Measurements from ENCODE around the gene HDAC7. TPM values are rescaled to one million over a fixed set of nuclear protein-coding genes. Genes with fewer than 3 reads are reported as not detected.

Gene HDAC7
- total RNA-seq, 2 donors from 2014 or later: 39.5 to 67.7 TPM

- DNase-seq (ENCODE audit: low spot score): no peak
- Histone ChIP-seq H3K27ac (no peak overlapping the region), H3K36me3 (no peaks in the 10 kb centered on the region), H3K4me3 (no peak overlapping the region), H3K4me1 (replicated peaks) (no peaks in the 10 kb centered on the region), H3K9me3 (no peaks in the 10 kb centered on the region), H3K27me3 (replicated peaks; ENCODE audit: insufficient read depth) (no peaks in the 10 kb centered on the region)
- intact Hi-C loops (cut with DNase I): no loop called here
- TF ChIP-seq CTCF (IDR thresholded peaks at IDR 0.05) (no peak), POLR2AphosphoS5 (IDR thresholded peaks at IDR 0.05) (no peak), POLR2A (IDR thresholded peaks at IDR 0.05) (no peak)
- 71% methylated on average over 12 of the region's 12 CpGs for WGBS
Observed at GRCh38 chr12:47850153-47851084, 30.7 kb upstream of the HDAC7 start.

- WGBS: 84% methylated on average over 5 of the region's 5 CpGs
- Histone ChIP-seq H3K36me3 (no peaks in the 10 kb centered on the region), H3K27ac (no peak overlapping the region), H3K9me3 (no peaks in the 10 kb centered on the region), H3K4me3 (no peak overlapping the region), H3K4me1 (replicated peaks) (no peaks in the 10 kb centered on the region), H3K27me3 (replicated peaks; ENCODE audit: insufficient read depth) (no peaks in the 10 kb centered on the region)
- no peak for TF ChIP-seq POLR2AphosphoS5 (IDR thresholded peaks at IDR 0.05)
- TF ChIP-seq CTCF (IDR thresholded peaks at IDR 0.05): no peak
- no peak for TF ChIP-seq POLR2A (IDR thresholded peaks at IDR 0.05)
- DNase-seq (ENCODE audit: low spot score): no peak
- intact Hi-C loops (cut with DNase I): no loop called here
Observed at GRCh38 chr12:47849261-47849660, 29.6 kb upstream of the HDAC7 start.

- Histone ChIP-seq H3K4me3 (no peak overlapping the region), H3K9me3 (no peaks in the 10 kb centered on the region), H3K4me1 (replicated peaks) (no peaks in the 10 kb centered on the region), H3K36me3 (no peaks in the 10 kb centered on the region), H3K27ac (no peak overlapping the region), H3K27me3 (replicated peaks; ENCODE audit: insufficient read depth) (no peaks in the 10 kb centered on the region)
- WGBS: 75% methylated on average over 5 of the region's 5 CpGs
- intact Hi-C loops (cut with DNase I): no loop called here
- TF ChIP-seq CTCF (IDR thresholded peaks at IDR 0.05): no peak
- TF ChIP-seq POLR2AphosphoS5 (IDR thresholded peaks at IDR 0.05): no peak
- TF ChIP-seq POLR2A (IDR thresholded peaks at IDR 0.05): no peak
- no peak for DNase-seq (ENCODE audit: low spot score)
Observed at GRCh38 chr12:47848853-47849252, 29.1 kb upstream of the HDAC7 start.

DNA sequence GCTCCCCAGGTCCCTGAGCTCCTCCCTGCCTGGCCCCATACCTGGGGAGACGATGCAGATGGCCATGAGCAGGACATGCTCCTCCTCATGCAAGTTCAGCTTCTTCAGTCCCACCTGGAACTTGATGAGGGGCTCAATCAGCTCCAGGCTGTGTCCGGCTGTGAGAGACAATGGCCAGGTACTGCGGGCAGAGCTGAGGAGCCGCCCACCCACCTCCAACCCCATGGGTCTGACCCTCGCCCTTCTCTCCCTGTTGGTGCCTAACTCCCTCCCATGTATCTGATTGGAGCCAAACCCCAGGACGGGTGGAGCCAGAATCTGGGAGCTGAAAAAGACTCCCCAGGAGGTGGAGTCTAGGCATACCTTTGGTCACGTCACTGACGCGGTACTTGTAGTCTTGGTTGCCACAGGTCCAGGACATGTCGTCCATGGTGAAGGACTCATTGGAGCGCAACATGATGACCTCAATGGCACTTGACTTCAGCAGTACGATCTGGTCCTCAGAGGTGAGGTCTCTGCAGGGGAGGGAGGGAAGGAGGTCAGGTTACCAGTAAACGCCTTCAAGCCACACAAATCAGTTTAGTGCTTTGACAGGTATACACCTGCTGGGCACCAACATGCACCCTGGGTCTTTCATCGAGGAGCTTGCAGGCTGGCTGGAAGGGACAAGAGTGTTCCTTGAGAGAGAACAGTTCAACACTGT lies 26.7 kb upstream of the HDAC7 start:
- Histone ChIP-seq H3K9me3 (no peaks in the 10 kb centered on the region), H3K27ac (no peak overlapping the region), H3K4me1 (replicated peaks) (no peaks in the 10 kb centered on the region), H3K4me3 (no peak overlapping the region), H3K36me3 (no peaks in the 10 kb centered on the region), H3K27me3 (replicated peaks; ENCODE audit: insufficient read depth) (no peaks in the 10 kb centered on the region)
- TF ChIP-seq POLR2A (IDR thresholded peaks at IDR 0.05) (no peak), POLR2AphosphoS5 (IDR thresholded peaks at IDR 0.05) (no peak), CTCF (IDR thresholded peaks at IDR 0.05) (no peak)
- intact Hi-C loops (cut with DNase I): no loop called here
- no peak for DNase-seq (ENCODE audit: low spot score)
- WGBS: 83% methylated on average over 14 of the region's 14 CpGs

All from prostate gland (tissue), 2 donors.